ENCODE measurements around the gene EPHA3.

DNA sequence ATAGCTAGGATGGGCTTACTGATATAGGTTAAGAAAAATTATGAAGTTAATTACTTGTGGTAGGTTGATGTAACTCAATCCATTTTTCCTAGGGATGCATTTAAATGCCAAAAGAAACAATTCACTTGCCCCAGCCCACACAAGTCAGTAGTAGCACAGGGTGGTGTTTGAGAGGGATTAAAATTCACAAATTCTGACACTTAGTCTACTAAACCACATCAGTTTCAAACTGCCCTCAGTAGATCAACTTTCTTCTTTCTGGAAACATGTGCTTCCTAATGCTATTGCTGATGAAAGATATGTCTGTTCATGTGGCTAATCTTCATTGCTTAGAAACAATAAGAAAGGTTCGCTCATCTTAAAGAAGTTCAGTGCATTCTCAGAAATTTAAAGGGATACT lies 160.6 kb downstream of the EPHA3 start:
- TF ChIP-seq, protein P1, sequence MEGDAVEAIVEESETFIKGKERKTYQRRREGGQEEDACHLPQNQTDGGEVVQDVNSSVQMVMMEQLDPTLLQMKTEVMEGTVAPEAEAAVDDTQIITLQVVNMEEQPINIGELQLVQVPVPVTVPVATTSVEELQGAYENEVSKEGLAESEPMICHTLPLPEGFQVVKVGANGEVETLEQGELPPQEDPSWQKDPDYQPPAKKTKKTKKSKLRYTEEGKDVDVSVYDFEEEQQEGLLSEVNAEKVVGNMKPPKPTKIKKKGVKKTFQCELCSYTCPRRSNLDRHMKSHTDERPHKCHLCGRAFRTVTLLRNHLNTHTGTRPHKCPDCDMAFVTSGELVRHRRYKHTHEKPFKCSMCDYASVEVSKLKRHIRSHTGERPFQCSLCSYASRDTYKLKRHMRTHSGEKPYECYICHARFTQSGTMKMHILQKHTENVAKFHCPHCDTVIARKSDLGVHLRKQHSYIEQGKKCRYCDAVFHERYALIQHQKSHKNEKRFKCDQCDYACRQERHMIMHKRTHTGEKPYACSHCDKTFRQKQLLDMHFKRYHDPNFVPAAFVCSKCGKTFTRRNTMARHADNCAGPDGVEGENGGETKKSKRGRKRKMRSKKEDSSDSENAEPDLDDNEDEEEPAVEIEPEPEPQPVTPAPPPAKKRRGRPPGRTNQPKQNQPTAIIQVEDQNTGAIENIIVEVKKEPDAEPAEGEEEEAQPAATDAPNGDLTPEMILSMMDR (IDR thresholded peaks at IDR 0.05): no peak
- TF ChIP-seq POLR2A (IDR thresholded peaks at IDR 0.05): no peak
